Esophagus muscularis mucosa (tissue), 4 donors: Measurements from ENCODE around the gene C4B. TPM values are rescaled to one million over a fixed set of nuclear protein-coding genes. Genes with fewer than 3 reads are reported as not detected.
A peak's percentile ranks its signal among the peaks of the same experiment; 100 is the strongest.
"Not testable (repeated sequence)": the region's sequence is repeated elsewhere in the genome, so short reads cannot be mapped to it uniquely, and the experiment has no call there.

ENCODE experiments used
- DNase-seq: peaks from one replicate; pipeline ENCODE4 v3.0.0-alpha.2; 2017; ENCODE audit errors: extremely low spot score
- H3K27ac ChIP-seq, 4 donors: fragments of 200-600 bp; sonication (generic); replicated peaks in 1 of 4; 1 replicate in 3 of 4; 2 replicates in 1 of 4; pipeline ENCODE4 v1.5.1; 2016 to 2019; ENCODE audit warnings: mild to moderate bottlenecking in 1 of 4
- H3K27me3 ChIP-seq, 4 donors: fragments of 200-600 bp; sonication (generic); one replicate each; pipeline versions ENCODE4 v1.5.1 to v1.6.0; 2016 to 2019
- H3K36me3 ChIP-seq, 4 donors: fragments of 200-600 bp; sonication (generic); one replicate each; pipeline ENCODE4 v1.5.1; 2016 to 2019
- H3K4me1 ChIP-seq, 4 donors: fragments of 200-600 bp; sonication (generic); one replicate each; pipeline ENCODE4 v1.5.1; 2016 to 2019
- H3K4me3 ChIP-seq, 4 donors: fragments of 200-600 bp; sonication (generic); 1 replicate in 2 of 4; 2 replicates in 2 of 4; pipeline ENCODE4 v1.5.1; 2016 to 2019; ENCODE audit warnings: mild to moderate bottlenecking in 4 of 4, moderate library complexity in 1 of 4
- H3K9me3 ChIP-seq, 4 donors: fragments of 200-600 bp; sonication (generic); 1 replicate in 3 of 4; 2 replicates in 1 of 4; pipeline ENCODE4 v1.5.1; 2016 to 2019
- EP300 ChIP-seq: sonication (generic); formaldehyde crosslinking; IDR thresholded peaks from one replicate; pipeline ENCODE4 v1.6.1; 2017; ENCODE audit warnings: antibody characterized with exemption
- POLR2A ChIP-seq: fragments of 450-650 bp; IDR thresholded peaks from one replicate; pipeline ENCODE4 v1.6.1; 2017; ENCODE audit warnings: antibody characterized with exemption, moderate library complexity, mild to moderate bottlenecking, low read depth
- POLR2AphosphoS5 ChIP-seq, 2 donors: sonication (generic); formaldehyde crosslinking; IDR thresholded peaks; one replicate each; pipeline ENCODE4 v1.6.1; 2017; ENCODE audit warnings: antibody characterized with exemption in 2 of 2
- WGBS: methylation state at CpG from one replicate; pipeline ENCODE4 v1.1.5; 2018; 5-methylcytosine and 5-hydroxymethylcytosine counted together
- intact Hi-C: fragments of 100-400 bp; cut with DNase I; formaldehyde crosslinking; loops from one replicate; pipeline ENCODE4 v1.15.1; 2023
- total RNA-seq, 4 donors: library from RNA; depleted of rRNA; stranded (reverse); fragments of >200 nt; gene quantifications; one replicate each; pipeline versions ENCODE4 v1.1.0 to v1.2.1, GENCODE V29; 2016
- TF ChIP-seq, protein P1 (sequence below), 3 experiments: fragments of 200-600 bp in 2 of 3; fragments of 450-650 bp in 1 of 3; sonication (generic) in 2 of 3; IDR thresholded peaks; one replicate each; pipeline ENCODE4 v1.5.1; 2017 to 2019; ENCODE audit warnings: antibody characterized with exemption in 3 of 3, mild to moderate bottlenecking in 2 of 3, moderate library complexity in 1 of 3

C4B gene
- total RNA-seq, 4 donors from 2014 or later, result 45.3 to 203 (median 75.8) TPM

DNA sequence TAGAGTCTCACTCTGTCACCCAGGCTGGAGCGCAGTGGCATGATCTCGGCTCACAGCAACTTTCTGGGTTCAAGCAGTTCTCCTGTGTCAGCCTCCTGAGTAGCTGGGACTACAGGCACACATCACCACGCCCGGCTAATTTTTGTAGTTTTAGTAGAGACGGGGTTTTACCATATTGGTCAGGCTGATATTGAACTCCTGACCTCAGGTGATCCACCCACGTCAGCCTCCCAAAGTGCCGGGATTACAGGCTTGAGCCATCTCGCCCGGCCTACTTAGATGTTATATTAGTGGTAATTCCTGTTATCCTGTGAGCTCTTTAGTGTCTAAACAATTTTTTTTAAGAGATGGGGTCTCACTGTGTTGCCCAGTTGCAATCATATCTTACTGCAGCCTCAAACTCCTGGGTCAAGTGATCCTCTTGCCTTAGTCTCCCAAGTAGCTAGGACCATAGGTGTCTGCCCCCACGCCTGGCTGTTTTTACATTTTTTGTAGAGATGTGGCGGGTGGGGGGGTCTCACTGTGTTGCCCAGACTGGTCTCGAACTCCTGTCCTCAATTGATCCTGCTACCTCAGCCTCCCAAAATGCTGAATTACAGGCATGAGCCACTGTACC, 36.7 kb upstream of the C4B start:
- no peak for TF ChIP-seq EP300
- TF ChIP-seq POLR2AphosphoS5 (IDR thresholded peaks at IDR 0.05), result no peak
- no peak for TF ChIP-seq POLR2A
- TF ChIP-seq, protein P1, sequence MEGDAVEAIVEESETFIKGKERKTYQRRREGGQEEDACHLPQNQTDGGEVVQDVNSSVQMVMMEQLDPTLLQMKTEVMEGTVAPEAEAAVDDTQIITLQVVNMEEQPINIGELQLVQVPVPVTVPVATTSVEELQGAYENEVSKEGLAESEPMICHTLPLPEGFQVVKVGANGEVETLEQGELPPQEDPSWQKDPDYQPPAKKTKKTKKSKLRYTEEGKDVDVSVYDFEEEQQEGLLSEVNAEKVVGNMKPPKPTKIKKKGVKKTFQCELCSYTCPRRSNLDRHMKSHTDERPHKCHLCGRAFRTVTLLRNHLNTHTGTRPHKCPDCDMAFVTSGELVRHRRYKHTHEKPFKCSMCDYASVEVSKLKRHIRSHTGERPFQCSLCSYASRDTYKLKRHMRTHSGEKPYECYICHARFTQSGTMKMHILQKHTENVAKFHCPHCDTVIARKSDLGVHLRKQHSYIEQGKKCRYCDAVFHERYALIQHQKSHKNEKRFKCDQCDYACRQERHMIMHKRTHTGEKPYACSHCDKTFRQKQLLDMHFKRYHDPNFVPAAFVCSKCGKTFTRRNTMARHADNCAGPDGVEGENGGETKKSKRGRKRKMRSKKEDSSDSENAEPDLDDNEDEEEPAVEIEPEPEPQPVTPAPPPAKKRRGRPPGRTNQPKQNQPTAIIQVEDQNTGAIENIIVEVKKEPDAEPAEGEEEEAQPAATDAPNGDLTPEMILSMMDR (IDR thresholded peaks at IDR 0.05), result no peak
- DNase-seq, result no peak
- H3K27ac ChIP-seq, result peak overlapping the region in 1 of 4 donors; percentile 33
- 94% methylated on average over 12 of the region's 12 CpGs for WGBS
- peaks cover 0 to 27% (median 20%) of the 10 kb centered on the region in 4 donors for H3K36me3 ChIP-seq
- H3K4me3 ChIP-seq, result no peak overlapping the region
- intact Hi-C loops, result no loop called here
- H3K27me3 ChIP-seq, result no peaks in the 10 kb centered on the region
- no peaks in the 10 kb centered on the region for H3K9me3 ChIP-seq
- peaks cover 5 to 31% (median 9%) of the 10 kb centered on the region in 4 donors for H3K4me1 ChIP-seq

DNA sequence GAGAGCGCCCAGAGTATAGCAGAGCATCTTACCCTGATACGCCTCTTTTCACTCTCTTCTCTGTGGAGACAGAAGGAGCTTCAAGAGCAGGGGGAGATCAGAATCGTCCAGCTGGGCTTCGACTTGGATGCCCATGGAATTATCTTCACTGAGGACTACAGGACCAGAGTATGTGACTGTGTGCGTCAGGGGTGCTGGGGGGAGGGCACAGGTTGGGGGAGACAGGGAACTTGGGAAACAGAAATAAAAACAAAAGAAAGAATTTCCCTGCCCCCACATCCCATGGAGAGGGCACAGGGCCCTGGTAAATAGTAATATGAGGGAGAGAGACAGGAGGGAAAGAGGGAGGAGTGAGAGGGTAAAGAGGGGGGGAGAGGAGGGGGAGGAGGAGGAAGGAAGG, 35.8 kb upstream of the C4B start:
- 90% methylated on average over 5 of the region's 5 CpGs for WGBS
- DNase-seq, result no peak
- no peak for TF ChIP-seq EP300
- Histone ChIP-seq H3K36me3 (peaks cover 0 to 27% (median 20%) of the 10 kb centered on the region in 4 donors), H3K27me3 (no peaks in the 10 kb centered on the region), H3K4me1 (peaks cover 0 to 22% (median under 1%) of the 10 kb centered on the region in 4 donors), H3K9me3 (no peaks in the 10 kb centered on the region), H3K4me3 (no peak overlapping the region), H3K27ac (no peak overlapping the region)
- intact Hi-C loops, result no loop called here

DNA sequence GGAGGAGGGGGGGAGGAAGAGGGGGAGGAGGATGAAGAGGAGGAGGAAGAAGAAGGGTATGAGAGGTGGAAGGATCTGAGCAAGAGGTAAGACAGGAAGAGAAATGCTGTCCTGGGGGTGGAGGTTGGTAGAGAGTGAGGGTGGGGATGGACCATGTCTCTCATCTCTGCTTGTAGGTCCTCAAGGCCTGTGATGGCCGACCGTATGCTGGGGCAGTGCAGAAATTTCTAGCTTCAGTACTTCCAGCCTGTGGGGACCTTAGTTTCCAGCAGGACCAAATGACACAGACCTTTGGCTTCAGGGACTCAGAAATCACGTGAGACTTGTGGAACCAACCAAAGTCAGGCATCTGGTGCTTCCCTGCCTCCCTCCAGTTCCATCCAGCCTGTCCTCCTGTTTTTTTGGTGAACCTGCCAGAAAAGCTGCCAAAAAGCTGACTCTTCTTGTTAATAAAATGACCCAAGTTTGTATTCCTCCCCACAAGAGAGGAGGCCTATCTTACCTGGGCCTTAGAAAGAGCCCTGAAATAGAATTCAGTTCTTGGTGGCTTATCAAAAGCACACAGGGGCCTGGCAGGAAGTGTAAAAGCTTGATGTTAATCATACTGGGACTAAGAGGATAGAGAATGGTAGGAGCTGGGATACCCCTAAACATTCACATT, 35.2 kb upstream of the C4B start:
- Histone ChIP-seq H3K27me3 (no peaks in the 10 kb centered on the region), H3K4me1 (peaks cover 0 to 17% (median 0%) of the 10 kb centered on the region in 4 donors), H3K9me3 (no peaks in the 10 kb centered on the region), H3K36me3 (peaks cover 0 to 27% (median 17%) of the 10 kb centered on the region in 4 donors), H3K4me3 (no peak overlapping the region), H3K27ac (no peak overlapping the region)
- TF ChIP-seq EP300 (no peak), POLR2AphosphoS5 (IDR thresholded peaks at IDR 0.05) (no peak), POLR2A (no peak)
- TF ChIP-seq, protein P1 (IDR thresholded peaks at IDR 0.05), result no peak
- no peak for DNase-seq
- 94% methylated on average over 3 of the region's 3 CpGs for WGBS
- intact Hi-C loops, result no loop called here

DNA sequence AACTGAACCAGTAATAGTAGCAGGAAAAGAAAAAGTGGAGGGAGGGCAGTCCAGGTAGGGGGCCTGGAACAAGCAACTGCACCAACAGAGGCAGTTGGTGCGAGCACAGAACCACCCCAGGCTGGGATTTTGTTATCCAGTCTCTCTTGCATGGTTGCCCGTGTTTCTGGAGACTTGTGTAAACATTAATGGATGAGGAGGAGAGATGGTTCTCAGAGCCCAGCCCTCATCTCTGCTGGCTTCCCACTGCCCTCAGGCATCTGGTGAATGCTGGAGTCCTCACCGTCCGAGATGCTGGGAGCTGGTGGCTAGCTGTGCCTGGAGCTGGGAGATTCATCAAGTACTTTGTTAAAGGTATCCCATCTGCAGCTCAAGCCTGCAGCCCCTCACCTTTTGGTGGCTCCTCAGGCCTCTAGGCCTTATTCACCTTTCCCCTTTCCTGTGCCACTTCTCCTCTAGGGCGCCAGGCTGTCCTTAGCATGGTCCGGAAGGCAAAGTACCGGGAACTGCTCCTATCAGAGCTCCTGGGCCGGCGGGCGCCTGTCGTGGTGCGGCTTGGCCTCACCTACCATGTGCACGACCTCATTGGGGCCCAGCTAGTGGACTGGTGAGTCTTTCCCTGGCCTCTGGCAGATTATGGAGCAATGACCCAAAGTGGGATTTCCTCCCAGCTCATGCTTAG, 34.3 kb upstream of the C4B start:
- H3K9me3 ChIP-seq, H3K27ac ChIP-seq, DNase-seq, intact Hi-C loops, H3K4me3 ChIP-seq, H3K27me3 ChIP-seq: not testable (repeated sequence)
- H3K36me3 ChIP-seq, result peaks cover 0 to 27% (median 13%) of the 10 kb centered on the region in 4 donors
- H3K4me1 ChIP-seq, result peaks cover 0 to 13% (median 0%) of the 10 kb centered on the region in 4 donors
- WGBS, result 79% methylated on average over 8 of the region's 13 CpGs

DNA sequence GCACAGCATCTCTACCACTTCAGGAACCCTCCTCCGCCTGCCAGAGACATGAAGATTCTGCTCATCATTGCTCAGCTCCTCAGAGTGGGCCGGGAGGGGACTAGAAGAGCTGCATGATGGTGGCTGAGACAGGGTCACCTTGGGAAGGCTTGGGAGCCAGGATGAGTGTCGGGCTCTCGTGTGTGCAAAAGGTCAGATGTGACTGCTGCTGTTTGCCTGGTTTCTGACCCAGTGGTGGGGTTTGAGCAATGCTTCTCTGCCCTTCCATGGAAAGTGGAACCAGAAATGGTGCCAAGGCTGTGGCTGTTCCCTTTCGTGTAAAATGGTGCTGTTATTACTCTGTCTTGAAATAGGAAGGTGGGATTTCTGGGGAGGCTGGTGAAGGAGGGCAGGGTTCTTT, 33.6 kb upstream of the C4B start:
- Histone ChIP-seq H3K4me1 (peaks cover 0 to 13% (median 0%) of the 10 kb centered on the region in 4 donors), H3K36me3 (peaks cover 0 to 27% (median 13%) of the 10 kb centered on the region in 4 donors)
- H3K9me3 ChIP-seq, H3K27ac ChIP-seq, intact Hi-C loops, H3K4me3 ChIP-seq, H3K27me3 ChIP-seq, DNase-seq: not testable (repeated sequence)
- no CpG with 5 or more reads among the region's 5 CpGs for WGBS

DNA sequence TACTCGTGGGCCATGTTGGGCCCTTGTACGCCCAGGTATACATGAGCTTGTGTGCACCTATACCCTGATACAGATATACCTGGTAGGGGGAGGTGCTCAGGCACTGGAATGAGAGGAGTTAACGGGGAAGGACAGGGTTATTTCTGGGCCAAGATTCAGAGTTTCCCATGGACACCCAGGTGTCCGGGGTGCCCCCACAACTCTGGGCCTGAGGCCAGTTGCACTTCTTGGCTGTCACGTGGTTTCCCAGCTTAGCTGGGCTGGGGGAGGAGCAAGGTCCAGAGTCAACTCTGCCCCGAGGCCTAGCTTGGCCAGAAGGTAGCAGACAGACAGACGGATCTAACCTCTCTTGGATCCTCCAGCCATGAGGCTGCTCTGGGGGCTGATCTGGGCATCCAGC, 32.9 kb upstream of the C4B start, which contains the start of gene C4A:
Gene C4A, plus strand, starts transcription at position 314 of the 400 bp plus-strand sequence. Its CDS starts 51 bp downstream, at position 365.
- intact Hi-C loops, result not testable (repeated sequence)
- no CpG with 5 or more reads among the region's 7 CpGs for WGBS

DNA sequence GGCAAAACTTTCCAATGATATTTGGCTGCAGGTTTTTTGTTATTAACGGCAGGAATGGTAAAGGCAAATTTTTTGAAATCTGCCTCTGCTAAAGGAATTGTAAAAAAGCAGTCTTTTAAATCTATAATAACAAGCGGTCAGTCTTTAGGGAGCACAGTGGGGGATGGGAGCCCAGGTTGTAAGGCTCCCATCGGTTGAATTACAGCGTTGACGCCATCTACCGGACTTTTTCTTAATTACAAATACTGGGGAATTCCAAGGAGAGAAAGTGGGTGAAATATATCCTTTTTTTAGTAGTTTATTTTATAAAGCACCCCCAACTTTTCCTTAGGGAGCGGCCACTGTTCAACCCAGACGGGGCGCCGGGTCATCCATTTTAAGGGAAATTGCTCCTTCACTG, 25.2 kb upstream of the C4B start:
- H3K27me3 ChIP-seq, H3K4me1 ChIP-seq, H3K9me3 ChIP-seq, H3K27ac ChIP-seq, intact Hi-C loops, DNase-seq, H3K36me3 ChIP-seq, H3K4me3 ChIP-seq: not testable (repeated sequence)
- WGBS, result no CpG with 5 or more reads among the region's 10 CpGs

More for the DNA sequence above, 32.9 kb upstream of the C4B start, which contains the start of gene C4A:
- peaks cover 0 to 22% (median 13%) of the 10 kb centered on the region in 4 donors for H3K36me3 ChIP-seq
- DNase-seq, H3K27me3 ChIP-seq, H3K9me3 ChIP-seq, H3K4me3 ChIP-seq, H3K27ac ChIP-seq: not testable (repeated sequence)
- peaks cover 0 to 13% (median 0%) of the 10 kb centered on the region in 4 donors for H3K4me1 ChIP-seq

DNA sequence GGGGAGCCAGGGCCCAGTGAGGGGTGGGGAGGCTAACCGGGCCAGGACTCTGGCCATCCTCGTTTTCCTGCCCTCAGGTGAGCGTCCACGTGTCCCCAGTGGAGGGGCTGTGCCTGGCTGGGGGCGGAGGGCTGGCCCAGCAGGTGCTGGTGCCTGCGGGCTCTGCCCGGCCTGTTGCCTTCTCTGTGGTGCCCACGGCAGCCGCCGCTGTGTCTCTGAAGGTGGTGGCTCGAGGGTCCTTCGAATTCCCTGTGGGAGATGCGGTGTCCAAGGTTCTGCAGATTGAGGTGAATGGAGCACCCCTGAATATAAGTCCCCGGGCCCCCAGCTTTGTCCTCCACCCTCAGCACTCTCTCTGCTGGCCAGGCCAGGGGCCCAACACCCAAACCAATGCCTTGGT, 20.2 kb upstream of the C4B start:
- H3K9me3 ChIP-seq, H3K4me3 ChIP-seq, H3K4me1 ChIP-seq, DNase-seq, H3K36me3 ChIP-seq, intact Hi-C loops, H3K27ac ChIP-seq, H3K27me3 ChIP-seq: not testable (repeated sequence)
- WGBS, result no CpG with 5 or more reads among the region's 14 CpGs

DNA sequence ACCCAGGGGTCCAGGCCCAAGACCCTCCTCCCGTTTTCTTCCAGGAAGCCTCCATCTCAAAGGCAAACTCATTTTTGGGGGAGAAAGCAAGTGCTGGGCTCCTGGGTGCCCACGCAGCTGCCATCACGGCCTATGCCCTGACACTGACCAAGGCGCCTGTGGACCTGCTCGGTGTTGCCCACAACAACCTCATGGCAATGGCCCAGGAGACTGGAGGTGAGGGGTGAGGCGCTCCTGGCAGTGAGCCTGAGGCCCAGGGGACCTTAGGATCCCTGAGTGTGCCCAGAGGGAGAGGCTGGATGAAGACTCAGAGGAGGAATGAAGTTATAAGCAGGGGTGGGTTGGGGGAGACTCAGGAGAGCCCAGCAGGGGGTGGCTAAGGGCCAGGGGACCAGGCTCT, 18.2 kb upstream of the C4B start:
- H3K27ac ChIP-seq, H3K36me3 ChIP-seq, intact Hi-C loops, H3K9me3 ChIP-seq, DNase-seq, H3K27me3 ChIP-seq, H3K4me1 ChIP-seq, H3K4me3 ChIP-seq: not testable (repeated sequence)
- no CpG with 5 or more reads among the region's 6 CpGs for WGBS
